Peyer's patch (tissue), 4 donors: ENCODE measurements around the gene KIFAP3.

Source experiments
- CTCF ChIP-seq, 6 experiments: fragments of 450-650 bp in 4 of 6; fragments of 200-600 bp in 2 of 6; sonication (generic) in 1 of 6; IDR thresholded peaks; one replicate each; pipeline ENCODE4 v1.5.1; 2017 to 2019; ENCODE audit warnings: antibody characterized with exemption in 6 of 6, mild to moderate bottlenecking in 3 of 6, moderate library complexity in 1 of 6
- POLR2A ChIP-seq, 2 donors: fragments of 450-650 bp; IDR thresholded peaks; one replicate each; pipeline ENCODE4 v1.5.1; 2017; ENCODE audit warnings: antibody characterized with exemption in 2 of 2, mild to moderate bottlenecking in 2 of 2, moderate library complexity in 2 of 2

GRCh38 chr1:169893645-169894423 lies 180.7 kb downstream of the KIFAP3 start, which contains the start of gene SCYL3:
- TF ChIP-seq CTCF (IDR thresholded peaks at IDR 0.05) (peak in 2 of 6 experiments; percentile 3 to 19), POLR2A (IDR thresholded peaks at IDR 0.05) (peak; percentile 79 to 90)
